MM.1S (cell line): ENCODE measurements around the gene CYTH4.

Experiments used
- DNase-seq: peaks from one replicate; pipeline ENCODE4 v3.0.0-alpha.2; 2015
- H2AFZ ChIP-seq: fragments of 300-600 bp; sonication (generic); 2 replicates; pipeline ENCODE4 v1.6.0; 2016; ENCODE audit warnings: antibody characterized with exemption, low read length
- H3F3A ChIP-seq: fragments of 300-600 bp; sonication (generic); 2 replicates; pipeline ENCODE4 v1.6.1; 2016; ENCODE audit warnings: mild to moderate bottlenecking, antibody characterized with exemption, low read length, moderate library complexity, mixed read lengths; ENCODE audit not compliant: insufficient read depth
- H3K27ac ChIP-seq: fragments of 300-600 bp; sonication (generic); 2 replicates; pipeline ENCODE4 v1.5.1; 2016; ENCODE audit warnings: mild to moderate bottlenecking, low read length
- H3K27me3 ChIP-seq: fragments of 300-600 bp; sonication (generic); replicated peaks from 2 replicates; pipeline ENCODE4 v1.6.0; 2016; ENCODE audit warnings: low read length; ENCODE audit not compliant: insufficient read depth
- H3K36me3 ChIP-seq: fragments of 300-600 bp; sonication (generic); replicated peaks from 2 replicates; pipeline ENCODE4 v1.6.1; 2016; ENCODE audit warnings: mild to moderate bottlenecking, low read length, mixed read lengths; ENCODE audit not compliant: insufficient read depth
- H3K4me1 ChIP-seq: fragments of 300-600 bp; sonication (generic); 2 replicates; pipeline ENCODE4 v1.6.1; 2016; ENCODE audit warnings: low read length, mixed read lengths
- H3K4me2 ChIP-seq: fragments of 300-600 bp; sonication (generic); 2 replicates; pipeline ENCODE4 v1.6.0; 2016; ENCODE audit warnings: low read depth, low read length
- H3K4me3 ChIP-seq: fragments of 300-600 bp; sonication (generic); 2 replicates; pipeline ENCODE4 v1.5.1; 2016; ENCODE audit warnings: low read length, mixed read lengths
- H3K79me2 ChIP-seq: fragments of 300-600 bp; sonication (generic); 2 replicates; pipeline ENCODE4 v1.6.1; 2016; ENCODE audit warnings: mixed run types, low read length, mixed read lengths
- H3K9ac ChIP-seq: fragments of 300-600 bp; sonication (generic); 2 replicates; pipeline ENCODE4 v1.6.1; 2016; ENCODE audit warnings: low read length, mixed read lengths
- H3K9me2 ChIP-seq: fragments of 300-600 bp; sonication (generic); replicated peaks from 2 replicates; pipeline ENCODE4 v1.6.1; 2016; ENCODE audit warnings: mild to moderate bottlenecking, low read length, mixed read lengths; ENCODE audit not compliant: insufficient read depth
- H3K9me3 ChIP-seq: fragments of 300-600 bp; sonication (generic); replicated peaks from 2 replicates; pipeline ENCODE4 v1.6.1; 2016; ENCODE audit warnings: mild to moderate bottlenecking, low read length, mixed read lengths; ENCODE audit not compliant: insufficient read depth
- H4K20me1 ChIP-seq: fragments of 300-600 bp; sonication (generic); 2 replicates; pipeline ENCODE4 v1.6.1; 2016; ENCODE audit warnings: mild to moderate bottlenecking, low read length, moderate library complexity, mixed read lengths; ENCODE audit not compliant: insufficient read depth
- CTCF ChIP-seq: fragments of 300-600 bp; sonication (generic); IDR thresholded peaks from 2 replicates; pipeline ENCODE4 v1.5.1; 2016; ENCODE audit warnings: antibody characterized with exemption, low read length, mixed read lengths
- EZH2 ChIP-seq: fragments of 300-600 bp; sonication (generic); optimal IDR thresholded peaks from 2 replicates; pipeline ENCODE3; 2017; ENCODE audit warnings: low read depth, mild to moderate bottlenecking, antibody characterized with exemption, low read length, mixed read lengths
- EZH2phosphoT487 ChIP-seq: fragments of 300-600 bp; sonication (generic); IDR thresholded peaks from 2 replicates; pipeline ENCODE4 v1.6.1; 2018; ENCODE audit warnings: antibody characterized with exemption, low read length

The CYTH4 gene

DNA sequence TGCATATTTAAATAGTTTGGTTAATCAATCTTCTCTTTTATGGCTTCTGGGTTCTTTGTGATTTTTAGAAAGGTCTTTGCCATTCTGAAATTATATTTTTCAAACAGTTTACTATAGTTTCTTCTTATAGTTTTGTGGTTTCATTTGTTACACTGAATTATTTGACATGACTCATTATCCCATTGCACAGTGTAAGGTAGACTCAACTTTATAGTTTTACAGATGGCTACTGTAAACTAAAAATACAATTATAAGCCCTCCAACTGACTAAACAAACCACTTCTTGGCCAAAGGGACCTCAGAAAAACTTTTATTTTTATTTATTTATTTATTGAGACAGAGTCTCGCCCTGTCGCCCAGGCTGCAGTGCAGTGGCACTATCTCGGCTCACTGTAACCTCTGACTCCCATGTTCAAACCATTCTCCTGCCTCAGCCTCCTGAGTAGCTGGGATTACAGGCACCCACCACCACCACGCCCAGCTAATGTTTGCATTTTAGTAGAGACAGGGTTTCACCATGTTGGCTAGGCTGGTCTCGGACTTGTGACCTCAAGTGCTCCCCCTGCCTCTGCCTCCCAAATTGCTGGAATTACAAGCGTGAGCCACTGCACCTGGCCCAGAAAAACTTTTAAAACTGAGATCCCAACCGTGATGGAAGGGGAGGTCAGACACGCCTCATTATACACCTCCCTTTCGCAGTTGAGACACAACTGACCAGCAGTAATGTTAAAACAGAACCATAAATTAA, 24.1 kb upstream of the CYTH4 start:
- H3K79me2 ChIP-seq, result no peaks in the 10 kb centered on the region
- no peaks in the 10 kb centered on the region for H3F3A ChIP-seq
- H3K4me1 ChIP-seq, result peaks cover 5% of the 10 kb centered on the region
- H3K27ac ChIP-seq, result no peak overlapping the region
- DNase-seq, result no peak
- H3K4me3 ChIP-seq, result no peak overlapping the region
- no peaks in the 10 kb centered on the region for H3K36me3 ChIP-seq
- no peak overlapping the region for H3K9ac ChIP-seq
- no peak overlapping the region for H3K4me2 ChIP-seq
- H3K9me3 ChIP-seq, result no peaks in the 10 kb centered on the region
- H2AFZ ChIP-seq, result no peak overlapping the region
- TF ChIP-seq EZH2phosphoT487, result no peak
- TF ChIP-seq EZH2, result no peak
- TF ChIP-seq CTCF, result no peak
- no peaks in the 10 kb centered on the region for H3K9me2 ChIP-seq
- H4K20me1 ChIP-seq, result no peaks in the 10 kb centered on the region
- H3K27me3 ChIP-seq, result no peaks in the 10 kb centered on the region

DNA sequence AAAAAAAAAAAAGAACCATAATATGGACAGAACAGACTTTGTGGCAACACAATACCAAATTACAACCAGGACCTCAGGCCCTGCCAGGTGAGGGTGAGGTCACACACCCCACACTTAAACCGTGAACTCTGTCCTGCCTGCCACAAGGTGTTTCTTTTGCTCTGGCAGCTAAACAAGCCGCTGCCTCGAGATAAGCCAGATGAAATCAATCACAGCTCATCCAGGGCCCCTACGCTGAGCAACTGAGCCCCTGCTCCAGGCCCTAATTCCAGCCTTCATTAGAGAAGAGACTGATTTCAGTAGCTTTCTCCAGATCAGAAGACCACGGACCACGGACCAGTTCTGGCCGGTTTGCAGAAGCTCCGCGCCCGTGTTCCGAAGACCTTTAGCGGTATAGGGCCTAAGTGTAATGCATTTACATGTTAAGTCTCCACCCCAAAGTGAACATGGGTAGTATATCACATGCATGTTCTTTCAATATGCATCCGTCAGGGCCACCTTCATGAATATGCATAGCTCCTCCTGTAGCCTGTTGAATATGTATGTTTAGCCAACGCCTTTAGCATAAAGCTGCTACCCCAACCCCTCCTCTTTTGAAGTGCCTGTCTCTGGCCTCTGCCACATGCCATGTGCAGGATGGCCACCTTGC, 23.4 kb upstream of the CYTH4 start:
- H3K9me3 ChIP-seq, result no peaks in the 10 kb centered on the region
- H3K4me2 ChIP-seq, result no peak overlapping the region
- TF ChIP-seq EZH2, result no peak
- no peak for TF ChIP-seq EZH2phosphoT487
- TF ChIP-seq CTCF, result no peak
- peaks cover 5% of the 10 kb centered on the region for H3K4me1 ChIP-seq
- H3K4me3 ChIP-seq, result no peak overlapping the region
- no peak overlapping the region for H3K27ac ChIP-seq
- H2AFZ ChIP-seq, result no peak overlapping the region
- no peaks in the 10 kb centered on the region for H3K79me2 ChIP-seq
- H3K9me2 ChIP-seq, result no peaks in the 10 kb centered on the region
- no peak for DNase-seq
- no peaks in the 10 kb centered on the region for H4K20me1 ChIP-seq
- H3K9ac ChIP-seq, result no peak overlapping the region
- no peaks in the 10 kb centered on the region for H3F3A ChIP-seq
- H3K36me3 ChIP-seq, result no peaks in the 10 kb centered on the region
- no peaks in the 10 kb centered on the region for H3K27me3 ChIP-seq

GRCh38 chr22:37259540-37260029, 22.7 kb upstream of the CYTH4 start:
- DNase-seq, result no peak
- H3K4me2 ChIP-seq, result peak overlapping the region; percentile 9; the same call in 1 of the 2 replicates
- no peaks in the 10 kb centered on the region for H3K27me3 ChIP-seq
- no peaks in the 10 kb centered on the region for H3K79me2 ChIP-seq
- no peaks in the 10 kb centered on the region for H3K9me2 ChIP-seq
- H2AFZ ChIP-seq, result no peak overlapping the region
- H3K36me3 ChIP-seq, result no peaks in the 10 kb centered on the region
- peaks cover 7% of the 10 kb centered on the region for H3K4me1 ChIP-seq
- H3F3A ChIP-seq, result no peaks in the 10 kb centered on the region
- H3K9me3 ChIP-seq, result no peaks in the 10 kb centered on the region
- no peaks in the 10 kb centered on the region for H4K20me1 ChIP-seq
- TF ChIP-seq EZH2phosphoT487 (no peak), EZH2 (no peak), CTCF (peak; percentile 36)
- H3K9ac ChIP-seq, result no peak overlapping the region
- no peak overlapping the region for H3K27ac ChIP-seq
- no peak overlapping the region for H3K4me3 ChIP-seq
